GM23248 (cell line): ENCODE measurements around the gene FRAS1. TPM values are rescaled to one million over a fixed set of nuclear protein-coding genes. Genes with fewer than 3 reads are reported as not detected.
A peak's percentile ranks its signal among the peaks of the same experiment; 100 is the strongest.

ENCODE experiments used
- DNase-seq: peaks from one replicate; pipeline ENCODE4 v3.0.0-alpha.2; 2015
- H2AFZ ChIP-seq: fragments of 200-600 bp; sonication (generic); 2 replicates; pipeline ENCODE4 v1.6.1; 2016; ENCODE audit warnings: antibody characterized with exemption
- H3F3A ChIP-seq: fragments of 200-600 bp; sonication (generic); 2 replicates; pipeline ENCODE4 v1.6.1; 2016; ENCODE audit warnings: mild to moderate bottlenecking, antibody characterized with exemption, mixed run types; ENCODE audit not compliant: insufficient read depth
- H3K27ac ChIP-seq: fragments of 200-600 bp; sonication (generic); 2 replicates; pipeline ENCODE4 v1.5.1; 2016; ENCODE audit warnings: mild to moderate bottlenecking
- H3K27me3 ChIP-seq: fragments of 200-600 bp; sonication (generic); replicated peaks from 2 replicates; pipeline ENCODE4 v1.6.1; 2016; ENCODE audit warnings: mild to moderate bottlenecking; ENCODE audit not compliant: insufficient read depth
- H3K36me3 ChIP-seq: fragments of 200-600 bp; sonication (generic); 2 replicates; pipeline ENCODE4 v1.6.1; 2016; ENCODE audit warnings: low read depth, mild to moderate bottlenecking
- H3K4me1 ChIP-seq: fragments of 200-600 bp; sonication (generic); 2 replicates; pipeline ENCODE4 v1.6.1; 2016; ENCODE audit warnings: mild to moderate bottlenecking; ENCODE audit not compliant: insufficient read depth
- H3K4me2 ChIP-seq: fragments of 200-600 bp; sonication (generic); one replicate; pipeline ENCODE4 v1.6.1; 2016; ENCODE audit warnings: mild to moderate bottlenecking; ENCODE audit not compliant: unreplicated experiment
- H3K4me3 ChIP-seq: fragments of 200-600 bp; sonication (generic); 2 replicates; pipeline ENCODE4 v1.5.1; 2016; ENCODE audit warnings: mild to moderate bottlenecking
- H3K79me2 ChIP-seq: fragments of 200-600 bp; sonication (generic); 2 replicates; pipeline ENCODE4 v1.6.1; 2016; ENCODE audit warnings: mild to moderate bottlenecking; ENCODE audit not compliant: insufficient read depth
- H3K9ac ChIP-seq: fragments of 200-600 bp; sonication (generic); 2 replicates; pipeline ENCODE4 v1.6.1; 2016; ENCODE audit warnings: mild to moderate bottlenecking
- H3K9me2 ChIP-seq: fragments of 200-600 bp; sonication (generic); 2 replicates; pipeline ENCODE4 v1.6.1; 2016; ENCODE audit warnings: mixed run types, mild to moderate bottlenecking, moderate library complexity; ENCODE audit not compliant: insufficient read depth
- H3K9me3 ChIP-seq: fragments of 200-600 bp; sonication (generic); one replicate; pipeline ENCODE4 v1.6.1; 2017; ENCODE audit warnings: low read depth
- H4K20me1 ChIP-seq: fragments of 200-600 bp; sonication (generic); 2 replicates; pipeline ENCODE4 v1.6.0; 2016; ENCODE audit not compliant: insufficient read depth
- EZH2 ChIP-seq: fragments of 200-600 bp; sonication (generic); IDR thresholded peaks from 2 replicates; pipeline ENCODE4 v1.6.1; 2018; ENCODE audit warnings: antibody characterized with exemption, mild to moderate bottlenecking; ENCODE audit not compliant: insufficient read depth, poor library complexity, severe bottlenecking
- EZH2phosphoT487 ChIP-seq: fragments of 200-600 bp; sonication (generic); IDR thresholded peaks from 2 replicates; pipeline ENCODE4 v1.6.1; 2018; ENCODE audit warnings: antibody characterized with exemption, moderate library complexity, mild to moderate bottlenecking, low read depth; ENCODE audit not compliant: insufficient read depth
- WGBS, 2 experiments: methylation state at CpG; one replicate each; pipeline ENCODE4 v1.1.6; 2015 to 2017; ENCODE audit warnings: low lambda C conversion rate in 2 of 2, low coverage in 1 of 2; ENCODE audit errors: missing lambda C conversion rate in 2 of 2; 5-methylcytosine and 5-hydroxymethylcytosine counted together
- in situ Hi-C: fragments of 300-500 bp; cut with MboI; formaldehyde crosslinking; loops from 2 replicates; pipeline ENCODE4 v1.15.0; 2020
- polyA plus RNA-seq: library from polyadenylated mRNA; unstranded; fragments of >200 nt; fragmentation: Nextera tagmentation; extraction: Ambion mirVana; gene quantifications from 2 replicates; pipeline ENCODE4 v1.2.1, GENCODE V29; 2016
- total RNA-seq: library from RNA; depleted of rRNA; stranded (reverse); fragments of >200 nt; shearing (Covaris generic); gene quantifications from 2 replicates; pipeline ENCODE4 v1.2.3, GENCODE V29; 2014

Gene FRAS1
- total and polyA plus RNA-seq, 2 experiments from 2014 or later = 6.5 to 19.8 TPM

GRCh38 chr4:78342125-78342524, 285.0 kb downstream of the FRAS1 start:
- H2AFZ ChIP-seq = no peak overlapping the region
- 88 to 89% methylated on average over 5 of the region's 5 CpGs for WGBS, 2 experiments
- no peak overlapping the region for H3K9ac ChIP-seq
- no peaks in the 10 kb centered on the region for H3K79me2 ChIP-seq
- H3K27ac ChIP-seq = no peak overlapping the region
- no peaks in the 10 kb centered on the region for H3K9me3 ChIP-seq
- no peaks in the 10 kb centered on the region for H4K20me1 ChIP-seq
- H3K4me1 ChIP-seq = peaks cover 6% of the 10 kb centered on the region; the same call in 1 of the 2 replicates
- H3K4me2 ChIP-seq = no peak overlapping the region
- DNase-seq = no peak
- H3K27me3 ChIP-seq = no peaks in the 10 kb centered on the region
- no peak for TF ChIP-seq EZH2
- no peak for TF ChIP-seq EZH2phosphoT487
- 0 out of 2 replicates have a peak, but pooled peaks cover 6% of the 10 kb centered on the region for H3F3A ChIP-seq
- no peaks in the 10 kb centered on the region for H3K9me2 ChIP-seq
- in situ Hi-C loops = no loop called here
- H3K4me3 ChIP-seq = no peak overlapping the region
- H3K36me3 ChIP-seq = no peaks in the 10 kb centered on the region

GRCh38 chr4:78343682-78344081, 286.6 kb downstream of the FRAS1 start:
- in situ Hi-C loops = no loop called here
- DNase-seq = peak; percentile 31
- H3K27ac ChIP-seq = no peak overlapping the region

GRCh38 chr4:78345237-78345636, 288.1 kb downstream of the FRAS1 start:
- no peaks in the 10 kb centered on the region for H3F3A ChIP-seq
- H3K36me3 ChIP-seq = no peaks in the 10 kb centered on the region
- no peaks in the 10 kb centered on the region for H3K9me2 ChIP-seq
- H2AFZ ChIP-seq = no peak overlapping the region
- no peaks in the 10 kb centered on the region for H3K27me3 ChIP-seq
- H3K4me1 ChIP-seq = no peaks in the 10 kb centered on the region
- H3K4me2 ChIP-seq = no peak overlapping the region
- H3K27ac ChIP-seq = no peak overlapping the region
- no peaks in the 10 kb centered on the region for H3K9me3 ChIP-seq
- no peak for TF ChIP-seq EZH2phosphoT487
- TF ChIP-seq EZH2 = no peak
- in situ Hi-C loops = no loop called here
- H3K4me3 ChIP-seq = no peak overlapping the region
- H3K9ac ChIP-seq = no peak overlapping the region
- H4K20me1 ChIP-seq = no peaks in the 10 kb centered on the region
- no peaks in the 10 kb centered on the region for H3K79me2 ChIP-seq
- WGBS, 2 experiments = 92 to 100% methylated on average over 2 of the region's 2 CpGs
- DNase-seq = no peak

More at GRCh38 chr4:78343682-78344081, 286.6 kb downstream of the FRAS1 start:
- Histone ChIP-seq H4K20me1 (no peaks in the 10 kb centered on the region), H3K27me3 (no peaks in the 10 kb centered on the region), H3K9me3 (no peaks in the 10 kb centered on the region), H2AFZ (no peak overlapping the region), H3K4me1 (no peaks in the 10 kb centered on the region), H3K79me2 (no peaks in the 10 kb centered on the region), H3K4me2 (no peak overlapping the region), H3K4me3 (no peak overlapping the region), H3K9ac (no peak overlapping the region), H3F3A (no peaks in the 10 kb centered on the region), H3K9me2 (no peaks in the 10 kb centered on the region), H3K36me3 (no peaks in the 10 kb centered on the region)
- TF ChIP-seq EZH2phosphoT487 = no peak
- no peak for TF ChIP-seq EZH2
- 58 to 67% methylated on average over 3 of the region's 3 CpGs for WGBS, 2 experiments

GRCh38 chr4:78346222-78346621, 289.1 kb downstream of the FRAS1 start:
- Histone ChIP-seq H3K4me2 (no peak overlapping the region), H3K27me3 (no peaks in the 10 kb centered on the region), H3F3A (no peaks in the 10 kb centered on the region), H3K27ac (no peak overlapping the region), H3K4me1 (no peaks in the 10 kb centered on the region), H3K79me2 (no peaks in the 10 kb centered on the region), H4K20me1 (no peaks in the 10 kb centered on the region), H3K36me3 (no peaks in the 10 kb centered on the region), H3K4me3 (no peak overlapping the region), H3K9me2 (no peaks in the 10 kb centered on the region), H3K9ac (no peak overlapping the region), H2AFZ (no peak overlapping the region), H3K9me3 (no peaks in the 10 kb centered on the region)
- WGBS, 2 experiments = 93 to 95% methylated on average over 5 of the region's 5 CpGs
- in situ Hi-C loops = no loop called here
- DNase-seq = no peak
- TF ChIP-seq EZH2phosphoT487 (no peak), EZH2 (no peak)

GRCh38 chr4:78347527-78347926, 290.4 kb downstream of the FRAS1 start:
- H3K9me2 ChIP-seq = no peaks in the 10 kb centered on the region
- no peaks in the 10 kb centered on the region for H3K27me3 ChIP-seq
- H3K79me2 ChIP-seq = no peaks in the 10 kb centered on the region
- H3K4me3 ChIP-seq = no peak overlapping the region
- H3K27ac ChIP-seq = no peak overlapping the region
- TF ChIP-seq EZH2 (no peak), EZH2phosphoT487 (no peak)
- H3K9ac ChIP-seq = no peak overlapping the region
- H4K20me1 ChIP-seq = no peaks in the 10 kb centered on the region
- WGBS, 2 experiments = 77 to 78% methylated on average over 3 of the region's 3 CpGs
- in situ Hi-C loops = no loop called here
- H3F3A ChIP-seq = no peaks in the 10 kb centered on the region
- H3K9me3 ChIP-seq = no peaks in the 10 kb centered on the region
- no peaks in the 10 kb centered on the region for H3K4me1 ChIP-seq
- no peak overlapping the region for H3K4me2 ChIP-seq
- no peak for DNase-seq
- H3K36me3 ChIP-seq = no peaks in the 10 kb centered on the region
- H2AFZ ChIP-seq = no peak overlapping the region
